ENCODE measurements around the gene PSTPIP2.

DNA sequence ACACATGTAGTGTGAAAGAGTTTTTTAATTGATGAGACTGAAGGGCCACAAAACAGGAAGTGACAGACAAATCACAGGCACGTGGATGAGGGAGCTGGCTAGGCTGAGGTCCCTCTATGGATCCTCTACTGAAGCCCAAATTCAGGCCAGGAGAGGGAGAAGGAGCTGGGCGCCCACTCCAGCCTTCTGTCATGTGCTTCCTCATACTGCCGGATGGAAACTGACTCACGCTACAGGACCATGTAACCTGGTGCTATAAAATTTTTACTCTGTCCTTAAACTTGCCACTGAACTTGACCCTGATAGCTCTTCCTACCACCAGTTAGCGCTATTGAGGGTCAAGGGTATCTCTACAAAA lies 31.3 kb downstream of the PSTPIP2 start:
- TF ChIP-seq ZNF331 (CRISPR knock-in tag; IDR thresholded peaks at IDR 0.05; ENCODE audit: low read depth): no peak
- TF ChIP-seq, protein P1, sequence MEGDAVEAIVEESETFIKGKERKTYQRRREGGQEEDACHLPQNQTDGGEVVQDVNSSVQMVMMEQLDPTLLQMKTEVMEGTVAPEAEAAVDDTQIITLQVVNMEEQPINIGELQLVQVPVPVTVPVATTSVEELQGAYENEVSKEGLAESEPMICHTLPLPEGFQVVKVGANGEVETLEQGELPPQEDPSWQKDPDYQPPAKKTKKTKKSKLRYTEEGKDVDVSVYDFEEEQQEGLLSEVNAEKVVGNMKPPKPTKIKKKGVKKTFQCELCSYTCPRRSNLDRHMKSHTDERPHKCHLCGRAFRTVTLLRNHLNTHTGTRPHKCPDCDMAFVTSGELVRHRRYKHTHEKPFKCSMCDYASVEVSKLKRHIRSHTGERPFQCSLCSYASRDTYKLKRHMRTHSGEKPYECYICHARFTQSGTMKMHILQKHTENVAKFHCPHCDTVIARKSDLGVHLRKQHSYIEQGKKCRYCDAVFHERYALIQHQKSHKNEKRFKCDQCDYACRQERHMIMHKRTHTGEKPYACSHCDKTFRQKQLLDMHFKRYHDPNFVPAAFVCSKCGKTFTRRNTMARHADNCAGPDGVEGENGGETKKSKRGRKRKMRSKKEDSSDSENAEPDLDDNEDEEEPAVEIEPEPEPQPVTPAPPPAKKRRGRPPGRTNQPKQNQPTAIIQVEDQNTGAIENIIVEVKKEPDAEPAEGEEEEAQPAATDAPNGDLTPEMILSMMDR (conservative IDR thresholded peaks at IDR 0.05; ENCODE audit: low read depth in 2 of 2): peak in 1 of 2 experiments; percentile 26; a peak in 3 of 4 replicates
- no peak for TF ChIP-seq POLR2AphosphoS5 (IDR thresholded peaks at IDR 0.05; ENCODE audit: low read depth)
- TF ChIP-seq, protein P2, sequence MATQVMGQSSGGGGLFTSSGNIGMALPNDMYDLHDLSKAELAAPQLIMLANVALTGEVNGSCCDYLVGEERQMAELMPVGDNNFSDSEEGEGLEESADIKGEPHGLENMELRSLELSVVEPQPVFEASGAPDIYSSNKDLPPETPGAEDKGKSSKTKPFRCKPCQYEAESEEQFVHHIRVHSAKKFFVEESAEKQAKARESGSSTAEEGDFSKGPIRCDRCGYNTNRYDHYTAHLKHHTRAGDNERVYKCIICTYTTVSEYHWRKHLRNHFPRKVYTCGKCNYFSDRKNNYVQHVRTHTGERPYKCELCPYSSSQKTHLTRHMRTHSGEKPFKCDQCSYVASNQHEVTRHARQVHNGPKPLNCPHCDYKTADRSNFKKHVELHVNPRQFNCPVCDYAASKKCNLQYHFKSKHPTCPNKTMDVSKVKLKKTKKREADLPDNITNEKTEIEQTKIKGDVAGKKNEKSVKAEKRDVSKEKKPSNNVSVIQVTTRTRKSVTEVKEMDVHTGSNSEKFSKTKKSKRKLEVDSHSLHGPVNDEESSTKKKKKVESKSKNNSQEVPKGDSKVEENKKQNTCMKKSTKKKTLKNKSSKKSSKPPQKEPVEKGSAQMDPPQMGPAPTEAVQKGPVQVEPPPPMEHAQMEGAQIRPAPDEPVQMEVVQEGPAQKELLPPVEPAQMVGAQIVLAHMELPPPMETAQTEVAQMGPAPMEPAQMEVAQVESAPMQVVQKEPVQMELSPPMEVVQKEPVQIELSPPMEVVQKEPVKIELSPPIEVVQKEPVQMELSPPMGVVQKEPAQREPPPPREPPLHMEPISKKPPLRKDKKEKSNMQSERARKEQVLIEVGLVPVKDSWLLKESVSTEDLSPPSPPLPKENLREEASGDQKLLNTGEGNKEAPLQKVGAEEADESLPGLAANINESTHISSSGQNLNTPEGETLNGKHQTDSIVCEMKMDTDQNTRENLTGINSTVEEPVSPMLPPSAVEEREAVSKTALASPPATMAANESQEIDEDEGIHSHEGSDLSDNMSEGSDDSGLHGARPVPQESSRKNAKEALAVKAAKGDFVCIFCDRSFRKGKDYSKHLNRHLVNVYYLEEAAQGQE (IDR thresholded peaks at IDR 0.05; ENCODE audit: unreplicated experiment): no peak
- no peak for TF ChIP-seq CREB1 (CRISPR knock-in tag; IDR thresholded peaks at IDR 0.05; ENCODE audit: low read depth)
- TF ChIP-seq NANOG (IDR thresholded peaks at IDR 0.05; ENCODE audit: borderline replicate concordance): no peak
- TF ChIP-seq EZH2phosphoT487 (IDR thresholded peaks at IDR 0.05; ENCODE audit: unreplicated experiment): no peak
